Fibroblast of skin of right quadriceps (primary cell): ENCODE measurements around the gene RYR3.

ENCODE experiments used
- DNase-seq: peaks from one replicate; pipeline ENCODE4 v3.0.0-alpha.2; 2013

Gene RYR3

GRCh38 chr15:33454996-33455395, 144.2 kb downstream of the RYR3 start:
- DNase-seq: no peak

- DNase-seq: no peak
These were observed 147.7 kb downstream of the RYR3 start for GRCh38 chr15:33458421-33458820.

DNA sequence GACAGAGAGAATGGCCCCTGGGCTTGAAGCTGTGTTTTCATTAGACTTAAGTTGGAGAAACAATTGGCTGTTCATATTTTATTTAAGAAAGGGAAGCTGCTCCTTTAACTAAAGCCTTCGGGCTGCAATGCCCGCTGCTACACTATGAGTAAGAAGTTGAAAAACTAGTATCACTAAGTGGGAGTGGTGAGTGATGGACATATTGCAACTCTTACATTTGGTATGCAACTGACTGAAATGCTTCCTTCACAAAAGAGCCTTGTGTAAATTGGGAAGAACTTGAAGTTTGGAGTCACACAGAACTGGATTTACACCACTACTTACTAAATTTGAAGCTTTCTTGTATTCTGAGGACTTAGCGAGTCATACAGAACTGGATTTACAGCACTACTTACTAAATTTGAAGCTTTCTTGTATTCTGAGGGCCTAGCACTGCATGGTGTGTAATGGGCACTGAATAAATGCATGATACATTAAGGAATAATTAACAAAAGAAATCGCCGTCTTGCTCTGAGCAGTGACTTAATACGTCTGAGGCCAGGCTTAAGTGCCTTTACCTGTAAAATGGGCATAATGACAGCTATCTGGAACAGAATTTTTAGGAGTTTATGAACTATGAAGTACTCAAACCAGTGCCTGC, 149.5 kb downstream of the RYR3 start:
- no peak for DNase-seq

GRCh38 chr15:33461671-33462070, 150.9 kb downstream of the RYR3 start:
- DNase-seq: no peak

GRCh38 chr15:33467146-33467815, 156.5 kb downstream of the RYR3 start:
- DNase-seq: no peak

- DNase-seq: no peak
These were observed 157.0 kb downstream of the RYR3 start for GRCh38 chr15:33467816-33468163.

- DNase-seq: no peak
These were observed 158.0 kb downstream of the RYR3 start for GRCh38 chr15:33468740-33469139.

- DNase-seq: no peak
These were observed 162.2 kb downstream of the RYR3 start for GRCh38 chr15:33473005-33473404.

- no peak for DNase-seq
These were observed 162.9 kb downstream of the RYR3 start for GRCh38 chr15:33473714-33474113.

GRCh38 chr15:33476076-33476475, 165.3 kb downstream of the RYR3 start:
- no peak for DNase-seq

DNA sequence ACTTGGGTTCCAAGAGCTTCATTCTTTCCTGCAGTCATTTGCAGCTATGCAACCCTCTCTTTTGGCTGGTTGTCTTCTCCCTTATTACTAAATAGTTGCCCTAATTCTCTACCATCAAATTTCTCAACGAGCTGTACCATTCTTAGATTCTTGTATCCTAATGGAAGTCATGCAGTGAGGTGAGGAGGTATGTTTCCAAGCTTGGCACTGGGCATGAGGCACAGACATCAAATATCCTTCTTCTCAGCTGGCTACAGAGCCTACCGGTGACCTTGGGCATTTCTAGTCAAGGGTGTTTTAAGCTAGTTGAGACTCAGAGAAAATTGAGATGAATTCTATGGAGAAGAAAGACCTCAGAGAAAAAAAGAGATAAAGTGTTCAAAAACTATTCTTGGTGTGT, 166.1 kb downstream of the RYR3 start:
- DNase-seq: no peak

- DNase-seq: no peak
These were observed 178.6 kb downstream of the RYR3 start for GRCh38 chr15:33489335-33489734.

DNA sequence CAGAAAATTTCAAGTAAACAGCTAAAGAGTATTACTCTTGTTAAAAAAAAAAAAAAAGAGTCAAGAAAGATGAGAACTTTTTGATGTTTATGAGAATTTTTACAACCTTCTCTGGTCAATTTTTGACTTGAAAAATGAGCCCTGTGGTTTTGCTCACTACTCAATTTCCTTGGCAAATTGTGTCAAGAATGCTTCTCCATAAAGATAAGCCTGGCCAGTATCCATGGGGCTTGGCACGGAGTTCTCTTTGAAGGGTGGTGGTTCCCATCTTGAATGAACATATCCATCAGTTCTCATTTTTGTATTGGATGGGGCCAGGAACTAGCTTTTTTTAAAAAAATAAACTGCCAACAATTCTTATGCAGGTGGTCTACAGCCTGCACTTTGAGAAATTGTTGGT, 179.9 kb downstream of the RYR3 start:
- DNase-seq: no peak

- no peak for DNase-seq
These were observed 181.8 kb downstream of the RYR3 start for GRCh38 chr15:33492434-33493052.

GRCh38 chr15:33494306-33494705, 183.5 kb downstream of the RYR3 start:
- DNase-seq: no peak

DNA sequence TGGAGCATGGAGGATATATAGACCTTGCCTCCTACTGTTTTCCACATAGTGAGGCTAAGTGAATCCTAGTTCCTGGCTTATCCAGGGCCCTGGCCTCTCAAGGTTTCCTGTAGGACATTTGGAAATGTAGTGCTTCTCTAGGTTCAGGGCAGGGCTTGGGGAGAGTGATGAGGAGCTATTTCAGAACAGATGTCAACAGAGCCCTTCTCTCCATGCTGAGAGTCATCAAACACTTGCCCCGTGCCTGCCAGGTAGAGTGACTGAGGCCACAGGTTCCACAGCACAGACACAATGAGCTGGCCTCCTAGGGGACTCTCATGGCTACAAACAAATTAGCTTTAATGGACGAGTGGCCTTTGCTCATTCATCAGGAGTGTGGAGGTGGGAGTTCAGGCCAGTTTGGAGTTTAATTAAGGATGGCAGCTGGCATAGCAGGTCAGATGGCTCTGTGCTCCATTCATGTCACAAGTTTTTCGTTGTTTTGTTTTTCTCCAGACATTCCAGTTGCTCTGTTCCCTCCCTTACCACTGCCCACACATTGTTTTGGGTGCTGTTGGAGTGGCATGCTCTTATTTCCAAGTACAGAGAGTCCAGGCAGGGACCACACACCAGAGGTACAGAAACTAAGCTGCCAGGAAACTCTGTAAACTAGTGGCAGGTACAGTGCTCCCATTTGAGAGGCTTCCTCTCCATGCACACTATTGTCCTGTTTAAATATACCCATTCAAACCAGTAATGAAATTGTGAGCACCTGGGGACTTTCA, 189.8 kb downstream of the RYR3 start:
- DNase-seq: no peak

GRCh38 chr15:33503681-33504080, 192.9 kb downstream of the RYR3 start:
- DNase-seq: no peak

DNA sequence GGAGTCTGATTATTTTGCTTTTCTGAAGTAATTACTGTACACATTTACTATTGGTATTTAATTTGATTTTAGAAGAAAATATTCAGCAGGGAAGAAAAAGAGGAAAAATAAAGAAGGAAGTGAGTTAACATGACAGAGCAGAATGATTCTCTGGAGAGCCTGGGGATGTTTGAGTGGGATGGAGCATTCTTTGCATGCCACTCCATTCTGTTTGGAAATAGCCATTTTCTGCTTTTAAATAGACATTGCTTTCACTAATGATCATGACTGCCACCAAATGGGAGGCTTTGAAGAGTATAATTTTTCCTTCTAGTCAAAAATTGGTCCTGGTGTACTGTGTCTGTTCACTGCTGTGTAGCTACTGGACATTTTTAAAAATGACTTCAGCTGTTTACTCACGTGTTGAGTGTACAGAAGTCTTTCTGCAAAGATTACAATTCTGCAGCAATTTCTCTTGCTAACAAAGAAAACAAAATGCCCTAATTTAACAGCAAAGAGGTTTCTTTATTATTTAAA, 196.1 kb downstream of the RYR3 start:
- DNase-seq: no peak

DNA sequence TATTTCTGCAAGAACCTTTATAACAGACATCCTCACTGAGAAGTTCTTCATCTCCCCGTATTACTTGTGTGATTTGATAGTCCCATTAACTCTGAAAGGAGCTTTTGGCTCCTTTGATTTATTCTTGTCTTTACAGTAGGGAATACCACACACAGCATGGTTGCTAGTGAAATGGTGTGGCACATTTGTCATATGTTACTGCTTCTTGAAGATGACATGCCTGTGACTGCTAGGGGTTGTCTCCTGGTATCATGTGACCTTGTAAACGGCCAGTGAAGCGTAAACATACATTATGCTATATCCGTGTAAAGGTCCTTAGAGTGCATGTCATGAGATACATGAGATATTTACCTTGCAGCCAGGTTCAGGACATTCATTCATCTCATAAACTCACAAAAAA, 197.9 kb downstream of the RYR3 start:
- DNase-seq: no peak

GRCh38 chr15:33515121-33515520, 204.4 kb downstream of the RYR3 start:
- no peak for DNase-seq

DNA sequence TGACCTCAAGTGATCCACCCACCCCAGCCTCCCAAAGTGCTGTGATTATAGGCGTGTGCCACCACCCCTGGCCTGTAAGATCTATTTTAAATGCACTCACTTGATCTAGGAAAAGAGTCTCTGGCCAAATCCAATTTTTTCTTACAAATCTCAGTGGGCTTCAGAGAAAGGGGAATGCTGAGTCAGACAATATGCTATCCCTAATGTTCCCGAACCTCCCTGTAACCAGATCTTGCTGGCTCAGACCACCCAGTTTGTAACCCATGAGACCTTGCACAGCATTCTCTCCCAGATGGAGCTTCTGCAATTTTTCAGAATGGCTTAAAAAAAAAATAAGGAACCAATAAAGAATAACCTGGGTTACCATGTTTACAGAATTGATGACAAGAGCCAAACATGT, 205.8 kb downstream of the RYR3 start:
- DNase-seq: no peak

DNA sequence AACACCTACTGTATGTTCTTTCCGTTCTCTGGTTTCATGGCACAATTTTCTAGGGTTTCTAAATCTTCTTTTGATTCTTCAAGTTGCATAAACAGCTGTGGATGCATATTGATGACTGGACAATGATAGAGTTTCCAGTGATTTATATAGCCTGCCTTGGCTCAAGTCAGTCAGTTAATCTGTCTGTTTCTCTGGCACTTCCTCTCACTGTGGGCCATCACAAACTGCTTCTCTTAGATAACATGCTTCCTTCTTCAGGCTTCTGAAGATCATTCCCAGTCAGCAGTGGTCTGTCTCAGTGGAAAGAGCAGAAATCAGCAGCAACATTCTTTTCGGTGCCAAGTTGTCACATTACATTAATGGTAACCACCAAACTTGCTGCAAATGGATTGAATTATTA, 207.2 kb downstream of the RYR3 start:
- DNase-seq: no peak

GRCh38 chr15:33518421-33518820, 207.7 kb downstream of the RYR3 start:
- DNase-seq: no peak

DNA sequence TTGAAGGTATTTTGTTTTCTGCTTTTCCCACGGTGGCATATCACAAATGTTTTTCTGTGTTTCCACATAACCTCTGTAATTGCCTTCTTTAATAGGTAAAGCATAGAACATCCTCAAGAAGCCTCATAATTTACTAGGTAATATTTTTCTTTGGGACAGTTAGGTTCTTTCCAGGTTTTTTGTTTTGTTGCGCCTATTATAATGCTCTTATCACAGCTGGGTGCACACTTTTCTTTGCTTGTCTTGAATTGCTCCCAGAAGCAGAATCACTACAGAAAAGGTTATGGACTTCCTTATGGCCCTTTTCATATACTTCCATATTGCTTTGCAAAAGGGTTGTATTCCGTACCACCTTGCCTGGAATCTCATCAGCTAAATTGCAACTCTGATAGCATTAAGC, 213.5 kb downstream of the RYR3 start:
- DNase-seq: no peak
